ENCODE results near the gene SLC8B1.

Gene SLC8B1

GRCh38 chr12:113271853-113272561 lies 62.9 kb downstream of the SLC8B1 start:
- no peak overlapping the region for H3K9ac ChIP-seq (ENCODE audit: low read depth, low read length)
- H3K36me3 ChIP-seq (ENCODE audit: control insufficient read depth, insufficient read depth, low read length) = peaks cover 9% of the 10 kb centered on the region

DNA sequence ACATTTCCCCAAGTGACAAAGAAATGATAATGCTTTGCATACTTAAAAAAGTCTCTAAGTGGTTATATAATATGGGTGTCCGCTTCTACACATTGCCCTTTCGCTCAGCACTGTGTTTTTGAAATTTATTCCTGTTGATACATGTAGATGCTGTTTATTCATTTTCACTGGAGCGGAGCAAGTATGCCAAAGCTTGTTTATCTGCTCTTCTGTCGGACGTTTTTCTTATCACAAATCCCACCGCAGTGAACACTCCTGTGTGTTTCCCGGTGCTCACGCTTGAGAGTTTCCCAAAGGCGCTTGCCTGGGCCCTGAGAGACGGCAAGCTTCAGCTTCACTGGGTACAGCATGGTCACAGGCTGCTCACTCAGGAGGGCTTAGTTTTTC lies 63.5 kb downstream of the SLC8B1 start:
- H3K36me3 ChIP-seq (ENCODE audit: control insufficient read depth, insufficient read depth, low read length) = peaks cover 9% of the 10 kb centered on the region
- no peaks in the 10 kb centered on the region for H3K9me3 ChIP-seq (ENCODE audit: control insufficient read depth, insufficient read depth, low read length)
- H3K27me3 ChIP-seq (ENCODE audit: control insufficient read depth, insufficient read depth, low read length) = no peaks in the 10 kb centered on the region
- no peak overlapping the region for H3K4me3 ChIP-seq (ENCODE audit: low read depth, low read length)
- H3K9ac ChIP-seq (ENCODE audit: low read depth, low read length) = no peak overlapping the region
- no peaks in the 10 kb centered on the region for H3K4me1 ChIP-seq (ENCODE audit: control insufficient read depth, insufficient read depth, low read length)

More at GRCh38 chr12:113271853-113272561, 62.9 kb downstream of the SLC8B1 start:
- Histone ChIP-seq H3K9me3 (ENCODE audit: control insufficient read depth, insufficient read depth, low read length) (no peaks in the 10 kb centered on the region), H3K27me3 (ENCODE audit: control insufficient read depth, insufficient read depth, low read length) (no peaks in the 10 kb centered on the region), H3K4me3 (ENCODE audit: low read depth, low read length) (no peak overlapping the region), H3K4me1 (ENCODE audit: control insufficient read depth, insufficient read depth, low read length) (no peaks in the 10 kb centered on the region)

DNA sequence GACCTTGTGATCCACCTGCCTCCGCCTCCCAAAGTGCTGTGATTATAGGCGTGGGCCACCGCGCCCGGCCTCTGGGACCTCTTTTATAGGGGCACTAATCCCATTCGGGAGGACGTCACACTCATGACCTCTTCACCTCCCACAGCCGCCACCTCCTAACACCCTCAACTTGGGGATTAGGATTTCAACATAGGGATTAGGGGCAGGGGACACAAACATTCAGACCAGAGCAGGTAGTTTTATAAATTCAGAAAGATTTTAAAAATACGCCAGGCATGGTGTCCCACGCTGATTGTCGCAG lies 64.2 kb downstream of the SLC8B1 start:
- Histone ChIP-seq H3K9me3 (ENCODE audit: control insufficient read depth, insufficient read depth, low read length) (no peaks in the 10 kb centered on the region), H3K4me1 (ENCODE audit: control insufficient read depth, insufficient read depth, low read length) (no peaks in the 10 kb centered on the region), H3K27me3 (ENCODE audit: control insufficient read depth, insufficient read depth, low read length) (no peaks in the 10 kb centered on the region), H3K9ac (ENCODE audit: low read depth, low read length) (no peak overlapping the region), H3K4me3 (ENCODE audit: low read depth, low read length) (no peak overlapping the region), H3K36me3 (ENCODE audit: control insufficient read depth, insufficient read depth, low read length) (peaks cover 6% of the 10 kb centered on the region)

DNA sequence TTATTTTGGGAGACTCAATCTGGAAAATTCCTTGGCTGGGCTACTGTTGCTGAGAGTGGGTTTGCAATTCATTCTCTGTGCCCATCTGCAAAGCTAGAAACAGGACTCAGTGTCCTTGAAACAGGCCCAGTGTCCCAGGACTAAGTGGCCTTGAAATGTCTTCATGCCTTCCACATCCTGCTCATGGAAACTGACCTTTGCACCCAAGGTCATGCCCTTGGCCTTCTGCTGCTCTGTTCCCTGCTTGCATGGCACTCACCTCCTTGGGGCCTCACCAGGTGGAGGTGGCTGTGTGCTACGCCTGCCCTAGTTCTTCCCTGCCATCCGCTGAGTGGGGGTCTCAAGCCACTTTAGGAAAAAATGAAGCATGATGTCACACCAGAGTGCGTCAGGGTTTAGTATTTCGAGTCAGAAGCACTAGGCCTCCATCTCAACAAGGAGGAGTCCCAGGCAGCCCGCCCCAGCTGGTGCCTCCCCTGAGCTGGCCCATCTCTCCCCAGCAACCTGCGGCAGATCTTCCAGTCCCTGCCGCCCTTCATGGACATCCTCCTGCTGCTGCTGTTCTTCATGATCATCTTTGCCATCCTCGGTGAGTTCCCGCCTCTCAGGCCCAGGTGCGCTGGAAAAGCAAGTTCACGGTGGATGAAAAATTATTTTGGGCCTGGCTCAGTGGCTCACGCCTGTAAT lies 65.5 kb downstream of the SLC8B1 start:
- peaks cover 6% of the 10 kb centered on the region for H3K36me3 ChIP-seq (ENCODE audit: control insufficient read depth, insufficient read depth, low read length)
- H3K9ac ChIP-seq (ENCODE audit: low read depth, low read length) = no peak overlapping the region
- H3K27me3 ChIP-seq (ENCODE audit: control insufficient read depth, insufficient read depth, low read length) = no peaks in the 10 kb centered on the region
- no peaks in the 10 kb centered on the region for H3K4me1 ChIP-seq (ENCODE audit: control insufficient read depth, insufficient read depth, low read length)
- no peak overlapping the region for H3K4me3 ChIP-seq (ENCODE audit: low read depth, low read length)
- H3K9me3 ChIP-seq (ENCODE audit: control insufficient read depth, insufficient read depth, low read length) = no peaks in the 10 kb centered on the region

DNA sequence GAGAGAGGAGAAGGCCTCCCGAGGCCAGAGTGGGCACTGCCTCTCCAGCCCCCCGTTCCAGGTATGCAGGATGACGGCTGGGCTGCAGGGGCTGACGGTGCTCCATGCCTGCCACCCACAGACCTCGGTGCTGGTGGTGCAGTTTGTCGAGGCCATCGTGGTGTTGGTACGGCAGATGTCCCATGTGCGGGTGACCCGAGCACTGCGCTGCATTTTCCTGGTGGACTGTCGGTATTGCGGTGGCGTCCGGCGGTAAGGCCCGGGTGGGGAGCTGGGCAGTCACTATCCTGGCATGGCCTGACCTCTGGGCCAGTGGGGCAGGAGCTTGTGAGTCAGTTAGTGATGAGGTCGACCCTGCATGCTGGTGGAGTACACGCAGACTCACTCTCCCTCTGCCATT lies 66.3 kb downstream of the SLC8B1 start:
- Histone ChIP-seq H3K9ac (ENCODE audit: low read depth, low read length) (no peak overlapping the region), H3K27me3 (ENCODE audit: control insufficient read depth, insufficient read depth, low read length) (no peaks in the 10 kb centered on the region), H3K36me3 (ENCODE audit: control insufficient read depth, insufficient read depth, low read length) (peaks cover 6% of the 10 kb centered on the region), H3K9me3 (ENCODE audit: control insufficient read depth, insufficient read depth, low read length) (no peaks in the 10 kb centered on the region), H3K4me3 (ENCODE audit: low read depth, low read length) (no peak overlapping the region), H3K4me1 (ENCODE audit: control insufficient read depth, insufficient read depth, low read length) (no peaks in the 10 kb centered on the region)

DNA sequence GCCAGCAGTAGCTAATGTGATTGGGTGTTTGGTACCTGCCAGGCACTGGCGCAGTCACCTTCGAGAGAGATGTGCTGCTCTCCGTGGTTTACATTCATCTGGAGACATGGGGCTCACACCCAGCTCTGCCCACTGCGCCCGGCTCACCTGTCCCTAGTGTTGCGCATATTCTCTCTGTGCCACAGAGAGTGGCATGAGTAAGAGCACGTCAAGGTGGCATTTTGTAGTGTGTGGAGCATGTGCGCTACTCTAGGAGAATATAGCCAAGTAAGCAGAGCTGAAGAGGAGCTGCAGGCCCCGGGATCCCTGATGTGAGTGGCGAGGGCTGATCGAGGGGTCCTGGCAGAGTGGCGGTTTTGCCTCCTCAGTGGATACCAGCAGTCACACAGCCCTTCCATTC lies 66.8 kb downstream of the SLC8B1 start:
- no peaks in the 10 kb centered on the region for H3K4me1 ChIP-seq (ENCODE audit: control insufficient read depth, insufficient read depth, low read length)
- no peaks in the 10 kb centered on the region for H3K9me3 ChIP-seq (ENCODE audit: control insufficient read depth, insufficient read depth, low read length)
- no peak overlapping the region for H3K4me3 ChIP-seq (ENCODE audit: low read depth, low read length)
- no peaks in the 10 kb centered on the region for H3K27me3 ChIP-seq (ENCODE audit: control insufficient read depth, insufficient read depth, low read length)
- H3K9ac ChIP-seq (ENCODE audit: low read depth, low read length) = no peak overlapping the region
- peaks cover 8% of the 10 kb centered on the region for H3K36me3 ChIP-seq (ENCODE audit: control insufficient read depth, insufficient read depth, low read length)

GRCh38 chr12:113267621-113268020 lies 67.3 kb downstream of the SLC8B1 start:
- H3K9ac ChIP-seq (ENCODE audit: low read depth, low read length) = no peak overlapping the region
- H3K4me1 ChIP-seq (ENCODE audit: control insufficient read depth, insufficient read depth, low read length) = no peaks in the 10 kb centered on the region
- no peaks in the 10 kb centered on the region for H3K9me3 ChIP-seq (ENCODE audit: control insufficient read depth, insufficient read depth, low read length)
- H3K36me3 ChIP-seq (ENCODE audit: control insufficient read depth, insufficient read depth, low read length) = peaks cover 6% of the 10 kb centered on the region
- no peaks in the 10 kb centered on the region for H3K27me3 ChIP-seq (ENCODE audit: control insufficient read depth, insufficient read depth, low read length)
- no peak overlapping the region for H3K4me3 ChIP-seq (ENCODE audit: low read depth, low read length)

GRCh38 chr12:113266106-113266895 lies 68.6 kb downstream of the SLC8B1 start:
- Histone ChIP-seq H3K4me3 (ENCODE audit: low read depth, low read length) (no peak overlapping the region), H3K36me3 (ENCODE audit: control insufficient read depth, insufficient read depth, low read length) (peaks cover 6% of the 10 kb centered on the region), H3K9me3 (ENCODE audit: control insufficient read depth, insufficient read depth, low read length) (no peaks in the 10 kb centered on the region), H3K27me3 (ENCODE audit: control insufficient read depth, insufficient read depth, low read length) (no peaks in the 10 kb centered on the region), H3K9ac (ENCODE audit: low read depth, low read length) (no peak overlapping the region), H3K4me1 (ENCODE audit: control insufficient read depth, insufficient read depth, low read length) (no peaks in the 10 kb centered on the region)

DNA sequence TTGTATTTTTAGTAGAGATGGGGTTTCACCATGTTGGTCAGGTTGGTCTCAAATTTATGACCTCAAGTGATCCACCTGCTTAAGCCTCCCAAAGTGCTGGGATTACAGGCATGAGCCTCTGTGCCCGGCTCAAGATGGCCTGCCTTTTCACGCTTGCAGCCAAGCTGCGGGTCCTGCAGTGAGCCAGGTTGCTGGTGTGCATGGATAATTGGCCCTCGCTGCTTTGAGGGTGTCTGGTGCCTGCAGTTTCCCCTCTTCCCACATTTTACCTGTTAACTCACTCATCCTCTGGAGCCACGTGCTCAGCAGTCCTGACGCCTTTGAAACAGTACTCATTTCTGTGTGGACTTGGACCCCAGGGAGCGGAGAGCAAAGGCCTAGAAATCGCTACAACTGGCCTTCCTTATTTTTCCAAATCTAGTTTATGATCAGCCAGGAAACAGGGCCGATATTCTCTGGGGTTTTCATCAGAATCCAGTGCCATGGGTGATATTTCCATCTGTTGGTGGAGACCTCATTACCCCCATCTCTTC lies 71.4 kb downstream of the SLC8B1 start:
- Histone ChIP-seq H3K4me3 (ENCODE audit: low read depth, low read length) (no peak overlapping the region), H3K27me3 (ENCODE audit: control insufficient read depth, insufficient read depth, low read length) (no peaks in the 10 kb centered on the region), H3K36me3 (ENCODE audit: control insufficient read depth, insufficient read depth, low read length) (peaks cover 6% of the 10 kb centered on the region)

DNA sequence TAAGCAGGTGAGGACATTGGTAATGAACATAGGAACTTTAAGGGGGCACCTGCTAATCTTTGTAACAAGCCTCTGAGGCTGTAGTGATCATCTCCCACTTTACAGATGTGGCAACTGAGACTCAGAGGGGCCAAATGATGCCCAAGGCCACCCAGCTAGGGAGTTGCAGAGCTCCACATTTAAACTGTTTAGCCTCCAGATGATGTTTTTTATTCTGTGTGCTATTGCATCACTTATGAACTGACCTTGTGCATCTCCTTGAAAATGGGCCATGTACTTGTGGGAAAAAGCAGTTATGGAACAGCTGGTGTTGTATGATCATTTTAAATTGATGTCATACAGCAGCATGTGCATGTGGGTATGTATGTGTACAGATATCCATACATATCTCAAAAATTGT lies 72.2 kb downstream of the SLC8B1 start:
- peaks cover 2% of the 10 kb centered on the region for H3K36me3 ChIP-seq (ENCODE audit: control insufficient read depth, insufficient read depth, low read length)
- no peak overlapping the region for H3K9ac ChIP-seq (ENCODE audit: low read depth, low read length)
- no peaks in the 10 kb centered on the region for H3K27me3 ChIP-seq (ENCODE audit: control insufficient read depth, insufficient read depth, low read length)

More for the DNA sequence above, 71.4 kb downstream of the SLC8B1 start:
- no peaks in the 10 kb centered on the region for H3K9me3 ChIP-seq (ENCODE audit: control insufficient read depth, insufficient read depth, low read length)
- no peak overlapping the region for H3K9ac ChIP-seq (ENCODE audit: low read depth, low read length)
- H3K4me1 ChIP-seq (ENCODE audit: control insufficient read depth, insufficient read depth, low read length) = peaks cover 3% of the 10 kb centered on the region

GRCh38 chr12:113261847-113262470 lies 73.0 kb downstream of the SLC8B1 start:
- Histone ChIP-seq H3K4me3 (ENCODE audit: low read depth, low read length) (no peak overlapping the region), H3K4me1 (ENCODE audit: control insufficient read depth, insufficient read depth, low read length) (peaks cover 3% of the 10 kb centered on the region), H3K9ac (ENCODE audit: low read depth, low read length) (no peak overlapping the region), H3K9me3 (ENCODE audit: control insufficient read depth, insufficient read depth, low read length) (no peaks in the 10 kb centered on the region), H3K27me3 (ENCODE audit: control insufficient read depth, insufficient read depth, low read length) (no peaks in the 10 kb centered on the region), H3K36me3 (ENCODE audit: control insufficient read depth, insufficient read depth, low read length) (peaks cover 2% of the 10 kb centered on the region)

More for the DNA sequence above, 72.2 kb downstream of the SLC8B1 start:
- H3K9me3 ChIP-seq (ENCODE audit: control insufficient read depth, insufficient read depth, low read length) = no peaks in the 10 kb centered on the region
- no peak overlapping the region for H3K4me3 ChIP-seq (ENCODE audit: low read depth, low read length)
- H3K4me1 ChIP-seq (ENCODE audit: control insufficient read depth, insufficient read depth, low read length) = peaks cover 3% of the 10 kb centered on the region
